Transverse colon (tissue), 4 donors: ENCODE data around the gene GNAQ. TPM values are rescaled to one million over a fixed set of nuclear protein-coding genes. Genes with fewer than 3 reads are reported as not detected.
"Not testable (repeated sequence)": the region's sequence is repeated elsewhere in the genome, so short reads cannot be mapped to it uniquely, and the experiment has no call there.

ENCODE experiments used
- DNase-seq: peaks from one replicate; pipeline ENCODE4 v3.0.0-alpha.2; 2019
- H3K27ac ChIP-seq, 4 donors: fragments of 200-600 bp; sonication (generic); 2 replicates each; pipeline ENCODE4 v1.5.1; 2016 to 2018; ENCODE audit warnings: inconsistent platforms in 4 of 4
- H3K27me3 ChIP-seq: fragments of 200-600 bp; sonication (generic); 2 replicates; pipeline ENCODE4 v1.5.1; 2017; ENCODE audit warnings: inconsistent platforms
- H3K36me3 ChIP-seq, 4 donors: fragments of 200-600 bp; sonication (generic); 2 replicates each; pipeline ENCODE4 v1.5.1; 2017 to 2019; ENCODE audit warnings: inconsistent platforms in 4 of 4
- H3K4me1 ChIP-seq, 4 donors: fragments of 200-600 bp; sonication (generic); 2 replicates each; pipeline ENCODE4 v1.5.1; 2017 to 2020; ENCODE audit warnings: inconsistent platforms in 4 of 4
- H3K4me3 ChIP-seq, 4 donors: fragments of 200-600 bp; sonication (generic); 1 replicate in 1 of 4; 2 replicates in 3 of 4; pipeline versions ENCODE4 v1.5.1 to v1.6.1; 2017 to 2019; ENCODE audit warnings: inconsistent platforms in 4 of 4
- H3K9me3 ChIP-seq, 2 donors: fragments of 200-600 bp; sonication (generic); 2 replicates each; pipeline ENCODE4 v1.5.1; 2017 to 2019; ENCODE audit warnings: inconsistent platforms in 2 of 2
- CTCF ChIP-seq, 5 experiments: fragments of 200-600 bp in 3 of 5; fragments of 450-650 bp in 2 of 5; sonication (generic) in 3 of 5; IDR thresholded peaks; 1 replicate in 2 of 5; 2 replicates in 3 of 5; pipeline ENCODE4 v1.5.1; 2016 to 2017; ENCODE audit warnings: antibody characterized with exemption in 5 of 5, inconsistent platforms in 3 of 5, mild to moderate bottlenecking in 2 of 5, moderate library complexity in 1 of 5
- EP300 ChIP-seq: sonication (generic); formaldehyde crosslinking; IDR thresholded peaks from one replicate; pipeline ENCODE4 v1.6.1; 2017; ENCODE audit warnings: antibody characterized with exemption, low read depth
- POLR2A ChIP-seq: fragments of 450-650 bp; IDR thresholded peaks from one replicate; pipeline ENCODE4 v1.6.1; 2016; ENCODE audit warnings: antibody characterized with exemption, mild to moderate bottlenecking, moderate library complexity
- POLR2AphosphoS5 ChIP-seq, 3 donors: sonication (generic); formaldehyde crosslinking; IDR thresholded peaks; one replicate each; pipeline ENCODE4 v1.6.1; 2016; ENCODE audit warnings: antibody characterized with exemption in 3 of 3
- WGBS, 2 donors: methylation state at CpG; one replicate each; pipeline ENCODE4 v1.1.5; 2018; ENCODE audit warnings: low coverage in 1 of 2; 5-methylcytosine and 5-hydroxymethylcytosine counted together
- in situ Hi-C, 4 donors: fragments of 200-750 bp; cut with MboI; loops; one replicate each; pipeline versions ENCODE4 v1.15.0 to v1.15.1; 2017; ENCODE audit warnings: low sequenced_read_pairs in 3 of 4, low pct_ligation_motif_present in 1 of 4, low pct_unique_long_range_greater_than_20kb in 1 of 4
- intact Hi-C: fragments of 100-400 bp; cut with DNase I; formaldehyde crosslinking; loops from one replicate; pipeline ENCODE4 v1.15.1; 2023; ENCODE audit warnings: low total_unique reads
- total RNA-seq, 4 donors: library from RNA; depleted of rRNA; stranded (reverse); fragments of >200 nt; gene quantifications; one replicate each; pipeline ENCODE4 v1.1.0, GENCODE V29; 2016

Gene GNAQ
- total RNA-seq, 4 donors from 2014 or later = 36.3 to 54.9 (median 47.1) TPM

- H3K9me3 ChIP-seq = no peaks in the 10 kb centered on the region
- WGBS, 2 donors = 50 to 54% methylated on average over 3 to 4 of the region's 4 CpGs
- H3K4me1 ChIP-seq = peaks cover 4 to 23% (median 15%) of the 10 kb centered on the region in 4 donors
- DNase-seq = peak; percentile 68
- intact Hi-C loops = no loop called here
- no peak overlapping the region for H3K4me3 ChIP-seq
- TF ChIP-seq EP300 (no peak), CTCF (IDR thresholded peaks at IDR 0.05) (no peak), POLR2A (peak; percentile 58), POLR2AphosphoS5 (IDR thresholded peaks at IDR 0.05) (peak in 2 of 3 donors; percentile 55 to 63)
- no peaks in the 10 kb centered on the region for H3K36me3 ChIP-seq
- H3K27me3 ChIP-seq = no peaks in the 10 kb centered on the region
- peak overlapping the region; percentile 39 to 69 (median 58) for H3K27ac ChIP-seq
- in situ Hi-C loops = no loop called here
These were observed 166.1 kb downstream of the GNAQ start for GRCh38 chr9:77865385-77866047.

- no peak overlapping the region for H3K4me3 ChIP-seq
- TF ChIP-seq CTCF (IDR thresholded peaks at IDR 0.05) (no peak), EP300 (no peak), POLR2AphosphoS5 (IDR thresholded peaks at IDR 0.05) (no peak), POLR2A (no peak)
- no peaks in the 10 kb centered on the region for H3K36me3 ChIP-seq
- H3K27me3 ChIP-seq = no peaks in the 10 kb centered on the region
- intact Hi-C loops = no loop called here
- 67 to 78% methylated on average over 5 of the region's 5 CpGs for WGBS, 2 donors
- H3K4me1 ChIP-seq = peaks cover 4 to 23% (median 15%) of the 10 kb centered on the region in 4 donors
- DNase-seq = no peak
- in situ Hi-C loops = no loop called here
- peak overlapping the region in 3 of 4 donors; percentile 39 to 69 (median 62) for H3K27ac ChIP-seq
- H3K9me3 ChIP-seq = no peaks in the 10 kb centered on the region
These were observed 167.3 kb downstream of the GNAQ start for GRCh38 chr9:77864211-77864889.

- DNase-seq, in situ Hi-C loops, intact Hi-C loops, H3K27me3 ChIP-seq, H3K4me3 ChIP-seq, H3K36me3 ChIP-seq, H3K9me3 ChIP-seq, H3K27ac ChIP-seq: not testable (repeated sequence)
- WGBS, 2 donors = 84 to 96% methylated on average over 5 of the region's 5 CpGs
- peaks cover 4 to 23% (median 15%) of the 10 kb centered on the region in 4 donors for H3K4me1 ChIP-seq
These were observed 168.0 kb downstream of the GNAQ start for GRCh38 chr9:77863638-77864037.

- H3K4me3 ChIP-seq, H3K36me3 ChIP-seq, H3K9me3 ChIP-seq, H3K27ac ChIP-seq, H3K27me3 ChIP-seq, in situ Hi-C loops, DNase-seq: not testable (repeated sequence)
- WGBS, 2 donors = 83 to 92% methylated on average over 2 to 3 of the region's 3 CpGs
- intact Hi-C loops = loop anchor here (2.0 kb wide), 1 partner anchor 22 kb away; no protein-coding TSS in a partner anchor
- peaks cover 6 to 20% (median 11%) of the 10 kb centered on the region in 4 donors for H3K4me1 ChIP-seq
These were observed 170.7 kb downstream of the GNAQ start for GRCh38 chr9:77860953-77861352.

- WGBS, 2 donors = 85 to 89% methylated on average over 2 of the region's 2 CpGs
- Histone ChIP-seq H3K9me3 (no peaks in the 10 kb centered on the region), H3K27me3 (no peaks in the 10 kb centered on the region), H3K4me1 (peaks cover 2 to 28% (median 11%) of the 10 kb centered on the region in 4 donors), H3K4me3 (no peak overlapping the region), H3K36me3 (no peaks in the 10 kb centered on the region), H3K27ac (no peak overlapping the region)
- in situ Hi-C loops = no loop called here
- no peak for TF ChIP-seq CTCF (IDR thresholded peaks at IDR 0.05)
- DNase-seq = no peak
- intact Hi-C loops = no loop called here
These were observed 173.9 kb downstream of the GNAQ start for GRCh38 chr9:77857513-77858259.
